Common myeloid progenitor, CD34-positive (primary cell): Measurements from ENCODE around the gene CDK5.
A peak's percentile ranks its signal among the peaks of the same experiment; 100 is the strongest.

Source experiments
- CTCF ChIA-PET: fragments of 350-600 bp; sonication (Branson Sonifier 250); formaldehyde crosslinking; loops from one replicate; lab custom pipeline; 2021; ENCODE audit warnings: antibody characterized with exemption; lab: Charles Lee
- POLR2A ChIA-PET: fragments of 350-600 bp; sonication (Branson Sonifier 250); formaldehyde crosslinking; loops from one replicate; lab custom pipeline; 2021; ENCODE audit warnings: antibody characterized with exemption; lab: Charles Lee
- DNase-seq, 3 donors: peaks; one replicate each; pipeline versions ENCODE4 v3.0.0 to v3.0.0-alpha.2; 2013
- H3K27ac ChIP-seq, 2 experiments: 1 replicate in 1 of 2; 2 replicates in 1 of 2; pipeline ENCODE4 v1.7.0; 2013; ENCODE audit warnings: inconsistent platforms in 2 of 2, low read length in 2 of 2, mild to moderate bottlenecking in 2 of 2, low read depth in 1 of 2, moderate library complexity in 1 of 2; ENCODE audit not compliant: severe bottlenecking in 2 of 2, insufficient read depth in 1 of 2, poor library complexity in 1 of 2
- H3K27me3 ChIP-seq, 5 experiments: replicated peaks in 2 of 5; 1 replicate in 3 of 5; 2 replicates in 2 of 5; pipeline versions ENCODE4 v1.6.1 to v1.7.0; 2013; ENCODE audit warnings: low read length in 4 of 5, mild to moderate bottlenecking in 2 of 5, moderate library complexity in 2 of 5, inconsistent platforms in 1 of 5; ENCODE audit not compliant: insufficient read depth in 5 of 5, control insufficient read depth in 4 of 5
- H3K36me3 ChIP-seq, 4 experiments: 1 replicate in 2 of 4; 2 replicates in 2 of 4; pipeline versions ENCODE4 v1.6.1 to v1.7.0; 2013; ENCODE audit warnings: low read length in 3 of 4, control low read depth in 1 of 4, mild to moderate bottlenecking in 1 of 4; ENCODE audit not compliant: control insufficient read depth in 4 of 4, insufficient read depth in 4 of 4
- H3K4me1 ChIP-seq, 4 experiments: 1 replicate in 3 of 4; 2 replicates in 1 of 4; pipeline versions ENCODE4 v1.6.1 to v1.7.1; 2013; ENCODE audit warnings: low read length in 3 of 4, mild to moderate bottlenecking in 3 of 4, control low read depth in 1 of 4, inconsistent platforms in 1 of 4, moderate library complexity in 1 of 4; ENCODE audit not compliant: control insufficient read depth in 4 of 4, insufficient read depth in 4 of 4; ENCODE audit errors: control extremely low read depth in 1 of 4
- H3K4me3 ChIP-seq, 7 experiments: 1 replicate in 4 of 7; 2 replicates in 3 of 7; pipeline versions ENCODE4 v1.5.1 to v1.7.0; 2013; ENCODE audit warnings: mild to moderate bottlenecking in 7 of 7, low read length in 6 of 7, moderate library complexity in 6 of 7, inconsistent platforms in 2 of 7, low read depth in 2 of 7, control low read depth in 1 of 7; ENCODE audit not compliant: insufficient read depth in 4 of 7, control insufficient read depth in 1 of 7; ENCODE audit errors: extremely low read depth in 1 of 7
- H3K9me3 ChIP-seq, 5 experiments: 1 replicate in 4 of 5; 2 replicates in 1 of 5; pipeline versions ENCODE4 v1.6.1 to v1.7.1; 2013; ENCODE audit warnings: low read length in 4 of 5, mild to moderate bottlenecking in 2 of 5, inconsistent platforms in 1 of 5, low read depth in 1 of 5, moderate library complexity in 1 of 5; ENCODE audit not compliant: control insufficient read depth in 4 of 5, insufficient read depth in 2 of 5; ENCODE audit errors: control extremely low read depth in 1 of 5
- WGBS: methylation state at CpG from one replicate; pipeline ENCODE4 v1.1.5; 2013; ENCODE audit not compliant: insufficient coverage; 5-methylcytosine and 5-hydroxymethylcytosine counted together

Gene CDK5

DNA sequence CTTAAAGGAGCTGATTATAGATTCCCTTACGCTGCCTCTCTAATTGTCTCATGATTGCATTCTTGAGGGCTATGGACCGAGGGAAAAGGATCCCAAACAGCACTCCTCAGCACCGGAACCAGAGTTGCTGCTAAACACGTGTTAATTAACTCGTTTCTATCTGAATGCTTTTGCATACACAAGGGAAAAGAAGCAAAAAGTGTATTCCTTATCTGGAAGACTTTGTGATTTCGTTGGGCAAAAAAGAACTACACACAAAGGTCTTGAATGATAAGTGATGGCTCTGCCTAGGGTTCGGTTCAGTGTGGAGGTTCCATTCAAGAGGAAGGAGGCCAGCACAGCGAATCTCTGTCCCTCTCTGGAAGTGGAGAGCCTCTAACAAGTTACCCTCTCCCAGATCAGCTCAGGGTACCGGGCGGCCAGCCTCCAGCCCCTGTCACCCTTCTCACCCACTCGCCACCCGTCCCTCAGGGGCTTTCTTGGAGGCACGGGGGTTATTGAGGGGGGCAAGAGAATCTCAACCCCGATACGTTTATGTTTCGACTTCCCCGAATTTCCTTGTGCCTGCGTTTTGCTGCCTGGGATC, 1.2 kb upstream of the CDK5 start:
- WGBS = 0% methylated on average over 10 of the region's 18 CpGs
- no peaks in the 10 kb centered on the region for H3K27me3 ChIP-seq
- H3K36me3 ChIP-seq = peaks cover 0 to 14% (median 10%) of the 10 kb centered on the region in 4 experiments
- ChIA-PET POLR2A (interaction anchor here (0.6 to 1.1 kb wide), 2 partner anchors 19 to 1275 kb away, joined by 3 to 4 read pairs; no protein-coding TSS in a partner anchor), CTCF (interaction anchor here (1.0 to 7.2 kb wide), 3 partner anchors 17 to 53 kb away, joined by 5 to 64 read pairs (median 5); partner anchors contain the start of gene ABCB8)
- peaks cover 5 to 44% (median 37%) of the 10 kb centered on the region in 4 experiments for H3K4me1 ChIP-seq
- H3K27ac ChIP-seq = peak overlapping the region in 1 of 2 experiments; percentile 90
- peak overlapping the region; percentile 57 to 98 (median 82) for H3K4me3 ChIP-seq
- DNase-seq = no peak
- no peaks in the 10 kb centered on the region for H3K9me3 ChIP-seq

DNA sequence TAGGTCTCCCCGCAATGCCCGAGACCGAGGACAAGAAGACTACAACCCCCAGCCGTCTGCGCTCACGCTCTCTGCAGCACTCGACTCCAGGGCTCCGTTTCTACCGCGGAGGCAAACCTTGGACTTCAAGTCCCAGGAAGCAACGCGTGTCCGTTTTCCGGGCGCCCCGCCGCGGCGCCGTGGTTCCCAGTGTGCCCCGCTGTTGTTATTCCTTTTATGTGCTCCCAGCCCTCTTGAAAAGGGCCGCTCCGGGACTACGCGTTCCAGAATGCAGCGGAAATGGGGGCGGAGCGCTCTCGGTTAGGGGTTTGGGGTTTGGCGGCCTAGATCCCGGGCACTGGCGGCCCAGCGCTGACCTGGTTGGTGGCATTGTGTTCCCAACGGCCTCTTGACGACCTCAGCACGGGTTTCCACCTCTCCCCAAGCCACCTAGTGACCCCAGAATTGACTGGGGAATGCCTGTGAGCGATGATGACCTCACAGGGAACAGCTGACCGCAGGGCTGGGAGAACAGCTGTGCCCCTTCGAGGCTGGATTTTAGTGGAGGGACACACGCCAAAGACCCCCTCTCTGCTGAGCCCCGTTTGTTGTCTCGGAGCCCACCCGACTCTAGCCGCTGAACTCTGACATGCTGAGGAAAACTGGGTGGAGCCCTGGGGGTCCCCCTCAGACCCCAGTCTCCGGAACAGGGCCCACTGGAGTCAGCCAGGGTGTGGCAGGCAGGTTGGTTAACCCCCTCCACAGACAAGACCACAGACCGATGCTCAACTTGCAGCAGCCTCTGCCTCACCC, 488 bp upstream of the CDK5 start:
- POLR2A ChIA-PET = interaction anchor here (0.7 to 1.1 kb wide), 2 partner anchors 18 to 30 kb away, joined by 3 to 4 read pairs; partner anchors contain the start of gene ABCB8
- H3K4me1 ChIP-seq = peaks cover 5 to 47% (median 40%) of the 10 kb centered on the region in 4 experiments
- H3K9me3 ChIP-seq = no peaks in the 10 kb centered on the region
- H3K27me3 ChIP-seq = no peaks in the 10 kb centered on the region
- CTCF ChIA-PET = interaction anchor here (1.0 to 7.2 kb wide), 3 partner anchors 17 to 54 kb away, joined by 5 to 64 read pairs (median 5); partner anchors contain the start of gene ABCB8
- 2% methylated on average over 41 of the region's 46 CpGs for WGBS
- peak; percentile 99 to 100 (median 99) for DNase-seq
- H3K36me3 ChIP-seq = peaks cover 0 to 10% (median 6%) of the 10 kb centered on the region in 4 experiments
- peak overlapping the region; percentile 68 to 98 (median 82) for H3K4me3 ChIP-seq
- peak overlapping the region; percentile 50 to 90 for H3K27ac ChIP-seq

DNA sequence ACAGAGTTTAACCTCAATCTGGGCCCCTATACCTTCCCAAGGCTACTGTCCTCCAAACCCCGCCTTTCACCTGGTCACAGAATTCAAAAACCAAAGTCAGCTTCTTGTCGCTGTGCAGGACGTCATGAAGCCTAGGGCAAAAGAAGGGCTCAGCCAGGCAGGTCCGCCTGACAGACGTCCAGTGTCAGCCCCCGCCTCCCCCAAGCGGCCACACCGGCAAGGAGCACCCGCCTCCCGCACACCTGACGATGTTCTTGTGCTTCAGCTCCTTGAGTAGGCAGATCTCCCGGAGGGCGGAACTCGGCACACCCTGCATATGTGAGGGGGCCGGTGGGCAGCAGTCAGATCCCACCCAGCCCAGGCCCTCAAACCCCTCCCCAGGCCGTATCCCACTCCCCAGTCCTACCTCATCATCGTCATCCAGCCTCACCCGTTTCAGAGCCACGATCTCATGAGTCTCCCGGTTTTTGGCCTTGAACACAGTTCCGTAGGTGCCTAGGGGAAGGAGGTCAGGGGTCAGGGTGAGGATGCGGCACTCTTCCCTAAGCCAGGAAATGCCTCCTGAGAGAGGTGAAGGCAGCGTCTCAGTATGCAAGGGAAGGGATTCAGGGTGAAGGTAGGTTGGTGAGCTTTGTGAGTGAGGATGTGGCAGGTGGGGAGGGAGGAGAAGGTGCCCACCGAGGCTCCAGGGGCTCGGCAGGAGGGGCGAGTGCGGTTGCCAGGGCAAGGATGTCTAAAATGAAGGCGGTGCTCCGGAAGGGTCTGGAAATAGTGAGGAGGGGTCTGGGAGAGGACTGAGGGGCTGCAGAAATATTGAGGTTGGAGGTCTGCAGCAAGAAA, 811 bp downstream of the CDK5 start:
- ChIA-PET CTCF (no interaction called here), POLR2A (no interaction called here)
- peak overlapping the region in 1 of 2 experiments; percentile 90 for H3K27ac ChIP-seq
- H3K36me3 ChIP-seq = peaks cover 0 to 4% (median 3%) of the 10 kb centered on the region in 4 experiments
- DNase-seq = no peak
- peak overlapping the region; percentile 75 to 98 (median 82) for H3K4me3 ChIP-seq
- peaks cover 0 to 2% (median 0%) of the 10 kb centered on the region in 5 experiments for H3K27me3 ChIP-seq
- peaks cover 5 to 60% (median 46%) of the 10 kb centered on the region in 4 experiments for H3K4me1 ChIP-seq
- no peaks in the 10 kb centered on the region for H3K9me3 ChIP-seq
- 68% methylated on average over 25 of the region's 29 CpGs for WGBS

DNA sequence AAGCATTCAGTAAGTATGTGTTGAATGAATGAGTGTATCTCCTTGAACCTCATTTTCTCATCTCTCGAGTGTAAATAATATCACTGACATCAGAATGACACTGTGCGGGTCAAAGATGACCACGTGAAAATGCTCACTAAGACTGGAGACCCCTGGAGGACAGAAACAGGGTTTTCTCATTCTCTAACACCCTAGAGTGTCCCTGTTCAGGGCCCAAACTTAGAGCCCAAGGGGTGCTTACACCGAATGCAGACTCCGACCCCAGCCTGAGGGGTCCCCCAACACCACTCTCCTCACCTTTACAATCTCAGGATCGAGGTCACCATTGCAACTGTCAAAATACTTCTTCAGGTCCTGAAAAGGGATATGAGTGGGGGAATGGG, 1.4 kb downstream of the CDK5 start:
- CTCF ChIA-PET = no interaction called here
- no peak overlapping the region for H3K4me3 ChIP-seq
- H3K4me1 ChIP-seq = peaks cover 5 to 60% (median 49%) of the 10 kb centered on the region in 4 experiments

DNA sequence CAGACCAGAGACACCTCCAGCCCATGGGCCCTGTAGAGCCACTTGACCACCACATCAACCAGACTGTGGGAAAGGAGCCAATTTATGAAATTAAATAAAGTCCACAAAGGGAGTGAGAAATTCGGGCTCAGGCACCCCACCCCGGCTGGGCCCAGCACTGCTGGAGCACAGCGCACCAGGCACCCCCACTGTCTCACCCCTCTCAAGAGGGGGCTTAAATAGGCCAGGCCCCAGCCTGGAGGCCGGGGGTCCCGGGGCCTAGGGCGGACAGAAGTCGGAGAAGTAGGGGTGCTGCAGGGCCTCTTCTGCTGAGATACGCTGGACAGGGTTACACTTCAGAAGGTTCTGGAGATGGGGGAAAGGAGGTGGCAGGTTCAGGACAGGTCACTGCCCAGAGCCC, 3.9 kb downstream of the CDK5 start:
- H3K36me3 ChIP-seq = peaks cover 0 to 3% (median 1%) of the 10 kb centered on the region in 4 experiments
- CTCF ChIA-PET = no interaction called here
- POLR2A ChIA-PET = no interaction called here
- H3K27me3 ChIP-seq = peaks cover 0 to 13% (median 0%) of the 10 kb centered on the region in 5 experiments
- peaks cover 3 to 56% (median 38%) of the 10 kb centered on the region in 4 experiments for H3K4me1 ChIP-seq
- H3K27ac ChIP-seq = no peak overlapping the region
- no peak for DNase-seq
- 97% methylated on average over 4 of the region's 8 CpGs for WGBS
- no peak overlapping the region for H3K4me3 ChIP-seq
- no peaks in the 10 kb centered on the region for H3K9me3 ChIP-seq

More for the DNA sequence above, 1.4 kb downstream of the CDK5 start:
- DNase-seq = no peak
- Histone ChIP-seq H3K27ac (no peak overlapping the region), H3K27me3 (peaks cover 0 to 3% (median 0%) of the 10 kb centered on the region in 5 experiments), H3K9me3 (no peaks in the 10 kb centered on the region), H3K36me3 (peaks cover 0 to 3% (median 1%) of the 10 kb centered on the region in 4 experiments)
- 100% methylated on average over 3 of the region's 6 CpGs for WGBS
- POLR2A ChIA-PET = no interaction called here

DNA sequence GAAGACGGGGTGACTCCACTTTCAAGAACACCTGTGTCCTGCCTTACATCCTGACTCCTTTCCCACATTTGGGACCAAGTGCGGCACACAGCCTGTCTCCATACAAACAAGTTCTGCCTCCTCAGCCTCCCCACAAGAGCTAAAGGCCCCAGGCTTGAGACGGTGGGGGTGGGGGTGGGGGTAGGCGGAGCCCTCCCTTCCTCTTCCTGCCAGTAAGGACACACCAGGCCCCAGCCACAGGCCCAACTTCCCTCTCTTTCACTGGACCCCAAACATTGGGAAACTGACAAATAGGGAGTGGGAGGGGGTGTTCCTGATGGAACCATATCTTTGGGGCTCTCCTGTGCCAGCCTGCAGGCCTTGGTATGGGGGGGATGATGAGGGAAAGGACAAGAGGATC, 4.6 kb downstream of the CDK5 start:
- DNase-seq = peak in 1 of 3 donors; percentile 17
- Histone ChIP-seq H3K27me3 (peaks cover 0 to 13% (median 0%) of the 10 kb centered on the region in 5 experiments), H3K4me1 (peaks cover 1 to 50% (median 32%) of the 10 kb centered on the region in 4 experiments), H3K36me3 (peaks cover 0 to 3% (median 1%) of the 10 kb centered on the region in 4 experiments), H3K9me3 (no peaks in the 10 kb centered on the region), H3K27ac (no peak overlapping the region), H3K4me3 (peak overlapping the region in 1 of 7 experiments; percentile 10)
- ChIA-PET POLR2A (no interaction called here), CTCF (interaction anchor here (1.0 to 1.2 kb wide), 3 partner anchors 14 to 166 kb away, joined by 3 read pairs; no protein-coding TSS in a partner anchor)
- 80% methylated on average over 1 of the region's 4 CpGs for WGBS
